GM19035 (cell line): ENCODE measurements around the gene NAT14.

Source experiments
- ATAC-seq: cut with Tn5 transposase; IDR thresholded peaks from one replicate; pipeline ENCODE4 v1.9.1; 2021; ENCODE audit not compliant: unreplicated experiment

The NAT14 gene

GRCh38 chr19:55535173-55535964 is 50.4 kb downstream of the NAT14 start:
- no peak for ATAC-seq

- no peak for ATAC-seq
These were observed 51.0 kb downstream of the NAT14 start for GRCh38 chr19:55535965-55536350.

- ATAC-seq: no peak
These were observed 51.4 kb downstream of the NAT14 start for GRCh38 chr19:55536366-55536765.
